T-helper 2 cell (primary cell): ENCODE measurements around the gene CST3.
"Not testable (repeated sequence)": the region's sequence is repeated elsewhere in the genome, so short reads cannot be mapped to it uniquely, and the experiment has no call there.

Experiments used
- DNase-seq, 5 experiments: peaks; one replicate each; pipeline versions ENCODE4 v3.0.0 to v3.0.0-alpha.2; 2012 to 2022

CST3 gene

DNA sequence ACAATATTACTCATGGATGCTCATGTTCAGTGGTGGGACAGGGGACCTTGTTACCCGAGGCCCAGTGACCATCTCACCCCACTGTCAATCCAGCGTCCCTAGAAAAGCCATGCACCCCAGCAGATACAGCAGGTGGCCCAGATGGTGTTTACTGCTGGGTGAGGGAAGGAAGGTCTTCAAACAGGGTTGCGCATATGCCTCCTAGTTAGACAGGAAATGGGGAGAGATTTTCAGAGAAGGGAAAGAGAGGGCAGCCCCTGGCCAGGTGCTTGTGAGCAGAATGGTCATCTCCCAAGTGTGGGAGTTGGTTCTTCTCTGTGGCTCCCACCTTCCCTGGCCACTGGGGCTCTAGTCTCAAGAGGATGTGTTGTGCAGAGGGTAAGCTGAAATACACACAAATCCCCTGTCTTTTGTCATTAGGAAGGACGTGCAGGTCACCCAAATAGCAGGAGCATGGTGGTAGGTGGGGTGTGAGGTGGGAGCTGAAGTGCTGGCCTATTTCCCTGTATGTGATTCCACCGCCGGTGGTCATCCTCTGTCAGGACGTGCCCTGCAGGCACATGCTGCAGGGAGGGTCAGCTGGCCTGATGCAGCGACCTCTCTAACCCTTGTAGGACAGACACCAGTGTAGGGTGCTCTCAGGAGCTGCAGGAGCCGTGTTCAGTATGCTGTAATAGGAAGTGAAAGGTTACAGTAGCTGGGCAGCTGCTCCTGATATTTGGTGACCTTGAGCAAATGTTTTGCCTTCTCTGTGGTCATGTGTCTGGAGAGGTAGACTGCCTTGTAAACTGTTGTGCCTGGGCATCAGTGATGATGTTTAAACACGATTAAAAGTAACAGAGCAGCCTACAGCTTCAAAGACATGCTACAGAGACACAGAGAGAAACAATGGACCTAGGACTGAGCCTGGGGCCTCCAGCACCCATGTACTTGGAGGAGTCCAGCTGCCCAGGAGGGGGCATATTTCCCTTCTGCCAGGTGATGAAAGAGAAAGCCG lies 3.2 kb upstream of the CST3 start:
- no peak for DNase-seq

DNA sequence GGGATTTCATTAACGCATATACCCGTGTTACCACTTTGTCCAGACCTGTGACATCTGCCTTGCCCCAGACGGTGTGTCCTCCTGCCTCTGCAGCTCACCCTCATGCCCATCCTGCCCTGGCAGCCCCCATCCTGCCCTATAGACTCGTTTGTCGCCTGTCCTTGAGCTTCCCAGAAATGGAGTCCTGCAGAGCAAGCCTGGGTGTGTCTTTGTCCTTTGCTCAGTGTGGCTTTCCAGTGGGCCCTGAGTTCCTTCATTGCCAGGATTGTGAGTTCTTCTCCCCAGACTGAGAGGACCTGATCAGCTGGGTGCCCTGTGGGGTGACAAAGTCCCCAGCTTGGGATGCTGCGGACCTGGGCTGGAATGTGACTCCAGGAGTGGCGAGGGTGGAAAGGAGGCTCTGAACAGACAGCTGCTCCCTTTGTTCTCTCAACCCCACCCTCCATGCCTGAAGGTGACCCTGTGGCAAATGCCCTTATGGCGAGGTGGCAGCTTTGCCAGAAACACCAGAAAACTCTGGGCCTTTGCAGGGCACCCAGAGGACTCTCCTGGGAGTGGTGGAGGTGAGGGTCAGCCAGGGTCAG lies 2.4 kb upstream of the CST3 start:
- no peak for DNase-seq

GRCh38 chr20:23639490-23639958 lies 1.8 kb upstream of the CST3 start:
- no peak for DNase-seq

DNA sequence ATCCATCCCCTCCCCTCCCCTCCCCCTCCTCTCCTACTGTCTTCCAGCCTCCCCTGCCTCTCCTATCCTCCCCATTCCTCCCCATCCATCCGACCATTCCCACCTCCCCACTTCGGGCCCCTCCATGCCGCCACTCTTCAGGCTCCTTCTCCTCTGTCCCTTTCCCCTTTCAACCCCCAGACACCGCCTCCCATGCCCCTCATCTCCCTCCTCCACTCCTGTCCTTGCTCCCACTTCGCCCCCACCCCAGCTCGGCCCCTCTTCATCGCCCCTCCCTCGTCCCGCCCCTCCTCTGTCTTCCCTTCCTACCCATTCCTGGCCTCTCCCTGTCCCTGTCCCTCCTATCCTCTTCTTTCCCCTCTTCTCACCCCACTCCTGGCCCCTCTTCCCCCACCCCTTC lies 554 bp upstream of the CST3 start:
- DNase-seq, result no peak

GRCh38 chr20:23636908-23637281 lies 860 bp downstream of the CST3 start:
- no peak for DNase-seq

DNA sequence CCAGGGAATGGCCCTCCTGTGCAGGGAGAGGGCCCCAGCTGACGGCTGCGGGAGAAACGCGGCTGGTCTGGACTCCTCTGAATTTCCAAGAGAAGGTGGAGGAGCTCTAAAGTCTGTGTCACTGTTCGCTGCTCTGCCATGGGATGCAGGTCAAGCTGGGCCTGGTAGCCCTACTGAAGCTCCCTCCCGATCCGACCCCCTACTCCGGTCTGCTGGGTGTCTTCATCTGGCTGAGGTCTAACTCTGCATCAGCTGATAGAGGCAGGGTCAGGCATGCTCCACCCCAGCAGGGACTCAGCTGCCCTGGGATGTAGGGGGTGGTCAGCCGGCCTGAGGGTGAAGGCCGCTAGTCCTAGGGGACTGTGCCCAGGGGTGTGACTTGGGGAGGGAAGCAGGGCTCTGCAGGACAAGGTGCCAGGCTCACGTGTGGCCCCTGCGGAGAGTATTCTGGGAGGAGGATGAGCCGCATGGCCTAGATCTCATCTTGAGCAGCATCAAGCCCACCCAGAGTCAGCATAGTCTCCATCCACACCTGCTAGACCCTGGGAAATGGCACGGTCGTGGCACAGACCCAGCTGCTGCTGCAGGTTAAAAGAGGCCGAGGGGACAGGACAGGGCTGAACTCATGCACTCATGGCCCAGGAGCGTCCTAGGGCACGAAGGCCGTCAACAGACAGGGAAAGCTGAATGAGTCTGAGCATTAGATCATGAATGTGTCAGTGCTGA lies 1.4 kb downstream of the CST3 start:
- no peak for DNase-seq

DNA sequence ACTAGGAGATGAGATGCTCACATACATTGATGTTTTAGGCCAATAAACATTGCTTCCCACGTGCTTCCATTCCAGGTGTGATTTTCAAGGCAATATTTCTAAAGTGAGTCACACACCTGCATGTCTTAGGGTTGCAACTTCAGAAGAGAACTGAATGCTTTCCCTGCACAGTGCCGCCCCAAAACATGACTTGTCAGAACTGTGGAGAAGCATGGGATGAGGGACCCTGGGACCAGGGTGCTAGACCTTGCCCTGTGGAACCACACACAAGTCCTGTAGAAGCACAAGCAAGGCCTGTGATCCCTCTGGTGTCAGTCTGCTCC lies 2.0 kb downstream of the CST3 start:
- DNase-seq, result not testable (repeated sequence)

- DNase-seq, result no peak
Measured at GRCh38 chr20:23634985-23635767, 2.6 kb downstream of the CST3 start.

GRCh38 chr20:23634044-23634801 lies 3.5 kb downstream of the CST3 start:
- DNase-seq, result no peak

- no peak for DNase-seq
Measured at GRCh38 chr20:23632711-23633573, 4.8 kb downstream of the CST3 start.

- DNase-seq, result no peak
Measured at GRCh38 chr20:23631981-23632710, 5.6 kb downstream of the CST3 start.

DNA sequence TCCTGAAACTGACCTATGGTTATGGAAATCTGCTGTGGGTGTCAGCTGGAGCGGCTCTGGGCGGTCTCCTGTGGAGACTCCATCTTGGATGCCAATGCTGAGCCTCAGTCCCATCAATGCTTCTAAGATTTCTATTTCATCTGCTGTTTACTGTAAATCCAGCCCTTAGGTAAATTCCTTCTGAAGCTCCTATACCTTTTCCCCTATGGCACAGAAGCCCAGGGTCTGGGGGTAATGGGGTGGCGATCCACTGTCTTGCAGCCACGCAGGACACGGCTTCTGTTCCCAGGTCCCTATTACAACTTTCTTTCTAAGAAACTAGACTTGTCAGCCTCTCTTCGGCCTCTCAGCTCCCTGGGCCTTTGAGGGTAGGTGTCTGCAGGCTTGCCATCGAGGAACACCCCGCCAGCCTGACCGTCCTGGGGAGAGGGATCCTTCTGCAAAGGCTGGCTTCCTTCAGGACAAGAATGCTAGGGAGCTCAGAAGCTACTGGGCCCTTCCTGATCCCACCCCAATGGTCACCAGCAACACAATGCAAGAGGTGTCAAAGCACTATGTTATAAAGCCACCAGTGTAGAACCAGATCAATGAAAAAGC lies 6.4 kb downstream of the CST3 start:
- DNase-seq, result no peak

DNA sequence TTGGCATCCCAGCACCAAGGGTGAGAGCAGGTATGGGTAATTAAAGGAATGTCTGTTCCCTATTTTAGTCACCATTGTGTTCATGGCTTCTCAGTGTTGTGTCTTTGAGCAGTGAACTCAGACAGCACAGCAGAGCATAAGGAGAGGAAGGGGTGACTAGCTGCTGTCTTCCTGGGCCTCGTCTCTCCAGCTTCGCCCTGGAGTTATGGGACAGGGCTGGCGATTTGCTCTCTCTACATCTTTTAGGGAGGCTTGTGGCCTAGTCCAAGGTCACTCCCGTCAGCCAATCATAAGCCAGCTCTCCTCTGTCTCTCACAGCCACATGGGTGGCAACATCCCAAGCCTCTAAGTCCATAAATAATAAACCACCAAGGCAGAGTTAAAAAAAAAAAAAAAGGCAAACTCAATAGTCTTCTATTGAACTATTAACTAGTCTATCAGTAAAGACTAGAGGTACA lies 7.3 kb downstream of the CST3 start:
- DNase-seq, result no peak

GRCh38 chr20:23629542-23630391 lies 8.0 kb downstream of the CST3 start:
- DNase-seq, result no peak

- no peak for DNase-seq
Measured at GRCh38 chr20:23629017-23629541, 8.7 kb downstream of the CST3 start.

GRCh38 chr20:23628402-23629016 lies 9.2 kb downstream of the CST3 start:
- no peak for DNase-seq

GRCh38 chr20:23627501-23627900 lies 10.3 kb downstream of the CST3 start:
- DNase-seq, result no peak

GRCh38 chr20:23626040-23626620 lies 11.6 kb downstream of the CST3 start:
- no peak for DNase-seq
